HG03175 (cell line): ENCODE measurements around the gene PRAMEF17.
"Not testable (repeated sequence)": the region's sequence is repeated elsewhere in the genome, so short reads cannot be mapped to it uniquely, and the experiment has no call there.

Experiments
- ATAC-seq: cut with Tn5 transposase; IDR thresholded peaks from one replicate; pipeline ENCODE4 v1.9.1; 2021; ENCODE audit warnings: mild to moderate bottlenecking, moderate library complexity; ENCODE audit not compliant: unreplicated experiment

PRAMEF17 gene

GRCh38 chr1:13439104-13439783 lies 49.8 kb downstream of the PRAMEF17 start:
- ATAC-seq: not testable (repeated sequence)
